DOHH2 (cell line): Measurements from ENCODE around the gene CHD8.

Source experiments
- H3F3A ChIP-seq: fragments of 200-600 bp; sonication (generic), shearing (Covaris generic); 2 replicates; pipeline ENCODE4 v1.6.0; 2016; ENCODE audit warnings: antibody characterized with exemption, mild to moderate bottlenecking; ENCODE audit not compliant: control insufficient read depth, insufficient read depth
- H3K27ac ChIP-seq: fragments of 200-600 bp; sonication (generic); 2 replicates; pipeline ENCODE4 v1.5.1; 2014; ENCODE audit warnings: low read depth, mild to moderate bottlenecking, low read length, moderate library complexity
- H3K27me3 ChIP-seq: fragments of 200-600 bp; sonication (generic); 2 replicates; pipeline ENCODE4 v1.6.1; 2014; ENCODE audit warnings: mild to moderate bottlenecking, low read length, mixed read lengths; ENCODE audit not compliant: control insufficient read depth
- H3K36me3 ChIP-seq: fragments of 200-600 bp; sonication (generic); 2 replicates; pipeline ENCODE4 v1.6.1; 2014; ENCODE audit warnings: mild to moderate bottlenecking, low read length, moderate library complexity, mixed read lengths; ENCODE audit not compliant: control insufficient read depth
- H3K4me1 ChIP-seq: fragments of 200-600 bp; sonication (generic); 2 replicates; pipeline ENCODE4 v1.6.1; 2014; ENCODE audit warnings: mild to moderate bottlenecking, low read length, mixed read lengths; ENCODE audit not compliant: control insufficient read depth
- H3K4me2 ChIP-seq: fragments of 200-600 bp; sonication (generic); 2 replicates; pipeline ENCODE4 v1.6.0; 2014; ENCODE audit warnings: mild to moderate bottlenecking, low read length, moderate library complexity
- H3K4me3 ChIP-seq: fragments of 200-600 bp; sonication (generic); 2 replicates; pipeline ENCODE4 v1.5.1; 2014; ENCODE audit warnings: mild to moderate bottlenecking, low read length, mixed read lengths
- H3K79me2 ChIP-seq: fragments of 200-600 bp; sonication (generic); 2 replicates; pipeline ENCODE4 v1.6.1; 2014; ENCODE audit warnings: mild to moderate bottlenecking, low read length, mixed read lengths; ENCODE audit not compliant: control insufficient read depth
- H3K9me2 ChIP-seq: fragments of 200-600 bp; sonication (generic); replicated peaks from 2 replicates; pipeline ENCODE4 v1.6.1; 2014; ENCODE audit warnings: mild to moderate bottlenecking, low read length, mixed read lengths; ENCODE audit not compliant: control insufficient read depth
- H3K9me3 ChIP-seq: fragments of 200-600 bp; sonication (generic); 2 replicates; pipeline ENCODE4 v1.6.1; 2014; ENCODE audit warnings: antibody characterized with exemption, low read length, mixed read lengths; ENCODE audit not compliant: control insufficient read depth, insufficient read depth
- H4K20me1 ChIP-seq: fragments of 200-600 bp; sonication (generic); 2 replicates; pipeline ENCODE4 v1.6.0; 2014; ENCODE audit warnings: low read depth, mild to moderate bottlenecking, antibody characterized with exemption, low read length, moderate library complexity; ENCODE audit not compliant: control insufficient read depth, insufficient read depth
- EZH2phosphoT487 ChIP-seq: fragments of 200-600 bp; sonication (generic); IDR thresholded peaks from 2 replicates; pipeline ENCODE4 v1.6.1; 2017; ENCODE audit warnings: borderline replicate concordance, mild to moderate bottlenecking, antibody characterized with exemption, low read length, moderate library complexity, mixed read lengths
- TF ChIP-seq, protein P1 (sequence below): fragments of 200-600 bp; sonication (generic); IDR thresholded peaks from one replicate; pipeline ENCODE4 v1.5.1; 2014; ENCODE audit warnings: antibody characterized with exemption, mild to moderate bottlenecking, low read depth, low read length; ENCODE audit not compliant: poor library complexity, severe bottlenecking

The CHD8 gene

DNA sequence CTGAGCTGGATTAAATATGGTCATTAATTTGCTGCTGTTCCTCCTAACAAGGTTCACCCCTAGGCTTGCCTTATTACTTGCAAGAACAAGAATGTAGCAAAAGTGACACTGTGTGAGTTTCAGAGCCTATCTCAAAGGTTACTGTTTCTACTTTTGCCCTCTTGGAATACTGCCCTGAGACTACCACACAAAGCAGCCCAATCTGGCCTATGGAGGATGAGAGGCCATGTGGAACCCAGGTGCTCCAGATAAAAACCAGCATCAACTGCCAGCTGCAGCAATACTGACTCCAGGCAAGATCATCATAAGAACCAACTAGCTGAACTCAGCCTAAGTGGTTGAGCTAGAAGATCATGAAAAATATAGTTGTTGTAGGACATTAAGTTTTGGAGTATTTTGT is 49.7 kb downstream of the CHD8 start:
- TF ChIP-seq EZH2phosphoT487 = no peak
- TF ChIP-seq, protein P1, sequence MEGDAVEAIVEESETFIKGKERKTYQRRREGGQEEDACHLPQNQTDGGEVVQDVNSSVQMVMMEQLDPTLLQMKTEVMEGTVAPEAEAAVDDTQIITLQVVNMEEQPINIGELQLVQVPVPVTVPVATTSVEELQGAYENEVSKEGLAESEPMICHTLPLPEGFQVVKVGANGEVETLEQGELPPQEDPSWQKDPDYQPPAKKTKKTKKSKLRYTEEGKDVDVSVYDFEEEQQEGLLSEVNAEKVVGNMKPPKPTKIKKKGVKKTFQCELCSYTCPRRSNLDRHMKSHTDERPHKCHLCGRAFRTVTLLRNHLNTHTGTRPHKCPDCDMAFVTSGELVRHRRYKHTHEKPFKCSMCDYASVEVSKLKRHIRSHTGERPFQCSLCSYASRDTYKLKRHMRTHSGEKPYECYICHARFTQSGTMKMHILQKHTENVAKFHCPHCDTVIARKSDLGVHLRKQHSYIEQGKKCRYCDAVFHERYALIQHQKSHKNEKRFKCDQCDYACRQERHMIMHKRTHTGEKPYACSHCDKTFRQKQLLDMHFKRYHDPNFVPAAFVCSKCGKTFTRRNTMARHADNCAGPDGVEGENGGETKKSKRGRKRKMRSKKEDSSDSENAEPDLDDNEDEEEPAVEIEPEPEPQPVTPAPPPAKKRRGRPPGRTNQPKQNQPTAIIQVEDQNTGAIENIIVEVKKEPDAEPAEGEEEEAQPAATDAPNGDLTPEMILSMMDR = no peak
- Histone ChIP-seq H3K4me2 (no peak overlapping the region), H3K9me3 (no peaks in the 10 kb centered on the region), H3K4me1 (no peaks in the 10 kb centered on the region), H3K9me2 (no peaks in the 10 kb centered on the region), H3K36me3 (peaks cover 95% of the 10 kb centered on the region), H3K27ac (no peak overlapping the region), H3K79me2 (no peaks in the 10 kb centered on the region), H3K4me3 (no peak overlapping the region), H3F3A (peaks cover 3% of the 10 kb centered on the region; the same call in 1 of the 2 replicates), H3K27me3 (no peaks in the 10 kb centered on the region), H4K20me1 (no peaks in the 10 kb centered on the region)

DNA sequence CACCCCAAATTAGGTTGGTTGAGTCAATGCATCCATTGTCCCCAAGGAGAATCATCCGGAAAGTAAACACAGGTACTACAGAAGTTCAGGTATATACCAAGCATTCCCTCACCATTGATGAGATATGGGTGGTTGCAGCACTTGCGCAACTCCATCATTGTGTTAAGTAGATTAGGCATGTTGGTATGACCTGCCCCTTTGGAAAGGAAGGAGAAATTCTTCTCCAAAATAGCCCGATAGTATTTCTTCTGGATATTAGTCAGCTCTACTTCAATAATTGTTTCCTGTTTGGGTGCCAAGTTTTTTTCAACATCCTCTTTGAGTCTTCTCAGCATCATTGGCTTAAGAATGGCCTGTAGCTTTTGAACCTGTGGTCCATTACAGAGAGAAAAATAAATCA is 50.8 kb downstream of the CHD8 start:
- Histone ChIP-seq H3K27ac (no peak overlapping the region), H4K20me1 (no peaks in the 10 kb centered on the region), H3K9me2 (no peaks in the 10 kb centered on the region), H3F3A (peaks cover 3% of the 10 kb centered on the region; the same call in 1 of the 2 replicates), H3K9me3 (no peaks in the 10 kb centered on the region), H3K4me2 (no peak overlapping the region), H3K36me3 (peaks cover 95% of the 10 kb centered on the region), H3K4me3 (no peak overlapping the region), H3K27me3 (no peaks in the 10 kb centered on the region), H3K79me2 (no peaks in the 10 kb centered on the region), H3K4me1 (no peaks in the 10 kb centered on the region)
- TF ChIP-seq EZH2phosphoT487 = no peak
- TF ChIP-seq, protein P1 = no peak

DNA sequence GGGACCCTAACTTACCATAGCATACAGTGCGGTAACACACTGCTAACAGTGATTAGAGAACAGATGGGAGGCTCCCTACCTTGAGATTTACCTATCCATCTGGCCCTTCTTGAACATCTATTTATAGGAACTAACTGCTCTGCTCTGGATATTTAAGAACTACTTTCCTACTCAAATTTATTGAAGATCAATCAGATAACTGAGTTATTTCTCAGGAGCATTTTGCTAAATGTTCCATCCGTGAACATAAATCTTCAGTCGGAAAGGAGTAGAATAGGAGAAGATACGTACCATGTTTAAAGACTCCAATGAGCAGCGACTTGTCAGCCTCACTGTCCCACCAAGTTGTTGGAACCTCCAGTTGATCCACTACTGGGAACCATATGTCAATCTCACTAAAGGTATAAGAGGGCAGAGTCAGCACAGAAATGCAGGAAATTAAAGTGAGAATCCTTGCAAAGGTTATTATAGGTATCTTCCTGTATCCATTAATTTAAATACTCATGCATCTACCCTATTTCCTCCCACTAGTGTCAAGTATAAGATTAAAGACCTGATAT is 56.5 kb downstream of the CHD8 start:
- no peaks in the 10 kb centered on the region for H3K9me3 ChIP-seq
- H3K27ac ChIP-seq = no peak overlapping the region
- no peak overlapping the region for H3K4me3 ChIP-seq
- H4K20me1 ChIP-seq = no peaks in the 10 kb centered on the region
- no peaks in the 10 kb centered on the region for H3K79me2 ChIP-seq
- TF ChIP-seq, protein P1 = no peak
- no peak for TF ChIP-seq EZH2phosphoT487
- H3F3A ChIP-seq = no peaks in the 10 kb centered on the region
- no peaks in the 10 kb centered on the region for H3K4me1 ChIP-seq
- no peaks in the 10 kb centered on the region for H3K9me2 ChIP-seq
- H3K36me3 ChIP-seq = peaks cover 89% of the 10 kb centered on the region
- no peaks in the 10 kb centered on the region for H3K27me3 ChIP-seq
- H3K4me2 ChIP-seq = no peak overlapping the region

DNA sequence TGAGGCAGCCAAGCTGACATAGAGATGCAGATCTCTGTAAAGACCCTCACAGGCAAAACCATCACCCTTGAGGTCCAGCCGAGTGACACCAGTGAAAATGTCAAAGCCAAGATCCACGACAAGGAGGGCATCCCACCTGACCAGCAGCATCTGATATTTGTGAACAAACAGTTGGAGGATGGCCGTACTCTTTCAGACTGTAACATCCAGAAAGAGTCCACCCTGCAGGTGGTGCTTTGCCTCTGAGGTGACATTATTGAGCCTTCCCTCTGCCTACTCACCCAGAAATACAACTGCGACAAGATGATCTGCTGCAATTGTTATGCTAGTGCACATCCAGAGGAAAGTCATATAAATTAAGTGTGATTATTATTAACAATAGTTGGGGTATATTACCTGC is 57.0 kb downstream of the CHD8 start:
- H3K4me2 ChIP-seq = no peak overlapping the region
- H3K79me2 ChIP-seq = no peaks in the 10 kb centered on the region
- H3K36me3 ChIP-seq = peaks cover 91% of the 10 kb centered on the region
- H3K4me1 ChIP-seq = no peaks in the 10 kb centered on the region
- no peak overlapping the region for H3K4me3 ChIP-seq
- H3K27me3 ChIP-seq = no peaks in the 10 kb centered on the region
- H3K9me2 ChIP-seq = no peaks in the 10 kb centered on the region
- no peak for TF ChIP-seq EZH2phosphoT487
- TF ChIP-seq, protein P1 = no peak
- H3K9me3 ChIP-seq = no peaks in the 10 kb centered on the region
- H3F3A ChIP-seq = no peaks in the 10 kb centered on the region
- no peaks in the 10 kb centered on the region for H4K20me1 ChIP-seq
- no peak overlapping the region for H3K27ac ChIP-seq
